Fibroblast of lung (primary cell): ENCODE data around the gene DCHS2.

Source experiments
- EZH2 ChIP-seq: IDR thresholded peaks from 2 replicates; pipeline ENCODE4 v1.5.1; 2012; ENCODE audit warnings: low read length, control low read depth, mild to moderate bottlenecking; ENCODE audit errors: missing control alignments
- TF ChIP-seq, protein P1 (sequence below), 2 donors: IDR thresholded peaks in 1 of 2; conservative IDR thresholded peaks in 1 of 2; 1 replicate in 1 of 2; 2 replicates in 1 of 2; pipeline ENCODE4 v1.5.1; 2011 to 2012; ENCODE audit warnings: low read length in 2 of 2, control low read depth in 1 of 2, inconsistent platforms in 1 of 2, low read depth in 1 of 2, mild to moderate bottlenecking in 1 of 2

DNA sequence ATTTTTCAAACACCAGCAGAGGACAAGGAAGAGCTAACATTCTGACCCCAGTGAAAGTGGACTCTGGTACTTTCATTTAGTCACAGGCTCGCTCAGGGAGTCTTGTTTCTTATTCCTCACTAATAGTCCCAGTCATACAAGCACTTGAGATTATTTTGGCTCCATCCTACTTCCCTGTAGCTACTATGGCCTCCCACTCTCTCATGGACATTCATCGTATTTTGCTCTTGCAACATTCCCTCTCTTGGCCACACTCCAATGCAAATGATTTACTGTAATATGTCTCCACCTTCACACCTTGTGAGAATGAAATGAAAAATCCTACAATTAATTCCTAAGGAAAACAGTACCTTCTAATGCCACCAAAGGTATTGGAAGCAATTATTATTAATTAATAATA is 37.3 kb upstream of the DCHS2 start:
- TF ChIP-seq, protein P1, sequence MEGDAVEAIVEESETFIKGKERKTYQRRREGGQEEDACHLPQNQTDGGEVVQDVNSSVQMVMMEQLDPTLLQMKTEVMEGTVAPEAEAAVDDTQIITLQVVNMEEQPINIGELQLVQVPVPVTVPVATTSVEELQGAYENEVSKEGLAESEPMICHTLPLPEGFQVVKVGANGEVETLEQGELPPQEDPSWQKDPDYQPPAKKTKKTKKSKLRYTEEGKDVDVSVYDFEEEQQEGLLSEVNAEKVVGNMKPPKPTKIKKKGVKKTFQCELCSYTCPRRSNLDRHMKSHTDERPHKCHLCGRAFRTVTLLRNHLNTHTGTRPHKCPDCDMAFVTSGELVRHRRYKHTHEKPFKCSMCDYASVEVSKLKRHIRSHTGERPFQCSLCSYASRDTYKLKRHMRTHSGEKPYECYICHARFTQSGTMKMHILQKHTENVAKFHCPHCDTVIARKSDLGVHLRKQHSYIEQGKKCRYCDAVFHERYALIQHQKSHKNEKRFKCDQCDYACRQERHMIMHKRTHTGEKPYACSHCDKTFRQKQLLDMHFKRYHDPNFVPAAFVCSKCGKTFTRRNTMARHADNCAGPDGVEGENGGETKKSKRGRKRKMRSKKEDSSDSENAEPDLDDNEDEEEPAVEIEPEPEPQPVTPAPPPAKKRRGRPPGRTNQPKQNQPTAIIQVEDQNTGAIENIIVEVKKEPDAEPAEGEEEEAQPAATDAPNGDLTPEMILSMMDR (conservative IDR thresholded peaks at IDR 0.05 in 1 of 2, IDR thresholded peaks at IDR 0.05 in 1 of 2; ENCODE audit: low read depth in 1 of 2, low read length in 2 of 2), result no peak
- TF ChIP-seq EZH2, result no peak
